DOHH2 (cell line): ENCODE measurements around the gene BTRC.

ENCODE experiments used
- EZH2phosphoT487 ChIP-seq: fragments of 200-600 bp; sonication (generic); IDR thresholded peaks from 2 replicates; pipeline ENCODE4 v1.6.1; 2017; ENCODE audit warnings: borderline replicate concordance, mild to moderate bottlenecking, antibody characterized with exemption, low read length, moderate library complexity, mixed read lengths
- TF ChIP-seq, protein P1 (sequence below): fragments of 200-600 bp; sonication (generic); IDR thresholded peaks from one replicate; pipeline ENCODE4 v1.5.1; 2014; ENCODE audit warnings: antibody characterized with exemption, mild to moderate bottlenecking, low read depth, low read length; ENCODE audit not compliant: poor library complexity, severe bottlenecking

DNA sequence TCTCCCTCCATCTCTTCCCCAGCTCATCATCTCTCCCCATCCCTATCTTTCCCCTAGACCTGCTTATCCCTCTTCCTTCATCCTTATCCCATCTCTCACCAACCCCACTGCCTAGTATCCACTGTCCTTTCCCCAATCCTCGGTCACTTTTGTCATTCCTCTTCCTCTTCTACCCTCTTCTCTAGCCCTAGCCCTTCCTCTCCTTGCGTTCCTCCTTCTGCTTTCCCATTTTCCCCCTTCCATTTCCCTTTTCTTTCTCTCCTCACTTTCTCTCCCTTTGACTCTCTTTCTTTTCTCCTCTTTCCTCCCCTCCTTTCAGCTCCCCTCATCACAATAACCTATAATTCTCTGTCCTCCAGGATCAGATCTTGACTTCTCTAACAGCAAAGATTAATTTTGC is 150.5 kb downstream of the BTRC start:
- TF ChIP-seq, protein P1, sequence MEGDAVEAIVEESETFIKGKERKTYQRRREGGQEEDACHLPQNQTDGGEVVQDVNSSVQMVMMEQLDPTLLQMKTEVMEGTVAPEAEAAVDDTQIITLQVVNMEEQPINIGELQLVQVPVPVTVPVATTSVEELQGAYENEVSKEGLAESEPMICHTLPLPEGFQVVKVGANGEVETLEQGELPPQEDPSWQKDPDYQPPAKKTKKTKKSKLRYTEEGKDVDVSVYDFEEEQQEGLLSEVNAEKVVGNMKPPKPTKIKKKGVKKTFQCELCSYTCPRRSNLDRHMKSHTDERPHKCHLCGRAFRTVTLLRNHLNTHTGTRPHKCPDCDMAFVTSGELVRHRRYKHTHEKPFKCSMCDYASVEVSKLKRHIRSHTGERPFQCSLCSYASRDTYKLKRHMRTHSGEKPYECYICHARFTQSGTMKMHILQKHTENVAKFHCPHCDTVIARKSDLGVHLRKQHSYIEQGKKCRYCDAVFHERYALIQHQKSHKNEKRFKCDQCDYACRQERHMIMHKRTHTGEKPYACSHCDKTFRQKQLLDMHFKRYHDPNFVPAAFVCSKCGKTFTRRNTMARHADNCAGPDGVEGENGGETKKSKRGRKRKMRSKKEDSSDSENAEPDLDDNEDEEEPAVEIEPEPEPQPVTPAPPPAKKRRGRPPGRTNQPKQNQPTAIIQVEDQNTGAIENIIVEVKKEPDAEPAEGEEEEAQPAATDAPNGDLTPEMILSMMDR: no peak
- TF ChIP-seq EZH2phosphoT487: no peak
